Tibial nerve (tissue), 4 donors: ENCODE results near the gene KCNT1. TPM values are rescaled to one million over a fixed set of nuclear protein-coding genes. Genes with fewer than 3 reads are reported as not detected.
"Not testable (repeated sequence)": the region's sequence is repeated elsewhere in the genome, so short reads cannot be mapped to it uniquely, and the experiment has no call there.

Experiments used
- DNase-seq, 2 donors: peaks; one replicate each; pipeline ENCODE4 v3.0.0-alpha.2; 2019; ENCODE audit warnings: low spot score in 2 of 2
- H3K27ac ChIP-seq, 4 donors: fragments of 200-600 bp; sonication (generic) in 3 of 4; one replicate each; pipeline ENCODE4 v1.5.1; 2017 to 2019; ENCODE audit warnings: mild to moderate bottlenecking in 1 of 4
- H3K27me3 ChIP-seq, 2 donors: fragments of 200-600 bp; sonication (generic) in 1 of 2; one replicate each; pipeline versions ENCODE4 v1.5.1 to v1.6.0; 2017 to 2019
- H3K36me3 ChIP-seq, 3 donors: fragments of 200-600 bp; sonication (generic); one replicate each; pipeline ENCODE4 v1.5.1; 2018 to 2019
- H3K4me1 ChIP-seq, 4 donors: fragments of 200-600 bp; sonication (generic) in 3 of 4; one replicate each; pipeline ENCODE4 v1.5.1; 2017 to 2019
- H3K4me3 ChIP-seq, 4 donors: fragments of 200-600 bp; sonication (generic) in 3 of 4; one replicate each; pipeline ENCODE4 v1.5.1; 2017 to 2019; ENCODE audit warnings: mild to moderate bottlenecking in 1 of 4, moderate library complexity in 1 of 4
- H3K9me3 ChIP-seq, 4 donors: fragments of 200-600 bp; sonication (generic) in 3 of 4; one replicate each; pipeline ENCODE4 v1.5.1; 2017 to 2019
- EP300 ChIP-seq, 2 donors: sonication (generic); formaldehyde crosslinking; IDR thresholded peaks; one replicate each; pipeline ENCODE4 v1.6.1; 2017; ENCODE audit warnings: antibody characterized with exemption in 2 of 2, mild to moderate bottlenecking in 1 of 2
- POLR2A ChIP-seq, 2 donors: fragments of 450-650 bp; IDR thresholded peaks; one replicate each; pipeline ENCODE4 v1.6.1; 2017; ENCODE audit warnings: antibody characterized with exemption in 2 of 2, mild to moderate bottlenecking in 2 of 2, moderate library complexity in 2 of 2
- WGBS, 2 donors: methylation state at CpG; one replicate each; pipeline ENCODE4 v1.1.5; 2018; 5-methylcytosine and 5-hydroxymethylcytosine counted together
- total RNA-seq, 4 donors: library from RNA; depleted of rRNA; stranded (reverse); fragments of >200 nt; gene quantifications; one replicate each; pipeline ENCODE4 v1.1.0, GENCODE V29; 2016
- TF ChIP-seq, protein P1 (sequence below), 5 experiments: fragments of 200-600 bp in 3 of 5; fragments of 450-650 bp in 2 of 5; sonication (generic) in 3 of 5; IDR thresholded peaks; one replicate each; pipeline ENCODE4 v1.5.1; 2016 to 2019; ENCODE audit warnings: antibody characterized with exemption in 5 of 5, mild to moderate bottlenecking in 3 of 5, moderate library complexity in 2 of 5

Gene KCNT1
- total RNA-seq, 4 donors from 2014 or later: under 0.01 to 0.39 TPM; not detected in 2

DNA sequence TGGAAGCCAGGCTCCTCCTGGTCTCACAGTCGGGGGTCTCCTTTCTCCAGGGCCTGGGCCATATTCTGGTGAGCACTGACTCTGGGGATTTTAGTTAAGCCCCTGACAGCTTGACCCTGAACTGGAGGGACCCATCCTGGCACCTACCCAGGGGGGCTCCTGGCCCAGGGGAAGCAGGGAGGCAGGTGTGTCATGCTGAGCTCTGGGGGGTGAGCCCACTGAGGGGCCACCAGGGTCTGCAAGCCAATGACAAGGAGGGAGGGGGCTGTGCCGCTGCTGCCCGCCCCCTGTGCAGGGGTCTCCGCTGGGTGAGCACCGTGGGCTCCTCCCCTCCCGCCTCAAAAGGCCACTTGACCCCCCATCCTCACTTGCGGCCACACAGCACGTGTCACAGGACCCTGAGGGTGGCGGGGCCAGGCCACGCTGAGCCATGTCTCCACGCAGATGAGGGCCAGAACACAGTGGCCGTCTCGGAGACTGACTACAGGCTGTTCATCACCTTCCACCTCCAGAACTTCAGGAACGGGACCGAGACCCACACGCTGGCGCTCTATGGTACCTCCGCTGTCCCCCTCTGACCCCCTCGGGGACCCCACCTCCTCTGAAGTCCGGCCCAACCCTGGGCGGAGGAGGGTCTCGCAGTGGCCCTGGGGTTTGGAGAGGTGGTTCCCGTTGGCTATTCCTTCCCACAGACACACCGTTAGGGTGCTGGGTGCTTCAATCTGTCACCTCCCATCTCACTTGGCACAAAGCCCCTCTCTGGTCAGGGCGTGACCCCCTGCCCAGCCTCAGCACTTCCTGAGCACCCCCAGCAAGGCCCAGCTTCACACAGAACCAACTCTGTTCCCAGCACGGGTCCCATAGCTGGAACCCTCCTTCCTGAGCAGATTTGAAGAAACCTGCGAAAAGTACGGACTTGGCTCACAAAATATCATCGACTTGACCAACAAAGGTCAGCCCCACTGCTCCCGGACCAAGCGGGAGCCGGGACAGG is 36.9 kb upstream of the KCNT1 start:
- Histone ChIP-seq H3K4me1 (no peaks in the 10 kb centered on the region), H3K9me3 (peaks cover 0 to 10% (median 0%) of the 10 kb centered on the region in 4 donors), H3K27ac (no peak overlapping the region), H3K36me3 (no peaks in the 10 kb centered on the region), H3K27me3 (no peaks in the 10 kb centered on the region), H3K4me3 (no peak overlapping the region)
- TF ChIP-seq POLR2A (IDR thresholded peaks at IDR 0.05) (no peak), EP300 (IDR thresholded peaks at IDR 0.05) (no peak)
- TF ChIP-seq, protein P1, sequence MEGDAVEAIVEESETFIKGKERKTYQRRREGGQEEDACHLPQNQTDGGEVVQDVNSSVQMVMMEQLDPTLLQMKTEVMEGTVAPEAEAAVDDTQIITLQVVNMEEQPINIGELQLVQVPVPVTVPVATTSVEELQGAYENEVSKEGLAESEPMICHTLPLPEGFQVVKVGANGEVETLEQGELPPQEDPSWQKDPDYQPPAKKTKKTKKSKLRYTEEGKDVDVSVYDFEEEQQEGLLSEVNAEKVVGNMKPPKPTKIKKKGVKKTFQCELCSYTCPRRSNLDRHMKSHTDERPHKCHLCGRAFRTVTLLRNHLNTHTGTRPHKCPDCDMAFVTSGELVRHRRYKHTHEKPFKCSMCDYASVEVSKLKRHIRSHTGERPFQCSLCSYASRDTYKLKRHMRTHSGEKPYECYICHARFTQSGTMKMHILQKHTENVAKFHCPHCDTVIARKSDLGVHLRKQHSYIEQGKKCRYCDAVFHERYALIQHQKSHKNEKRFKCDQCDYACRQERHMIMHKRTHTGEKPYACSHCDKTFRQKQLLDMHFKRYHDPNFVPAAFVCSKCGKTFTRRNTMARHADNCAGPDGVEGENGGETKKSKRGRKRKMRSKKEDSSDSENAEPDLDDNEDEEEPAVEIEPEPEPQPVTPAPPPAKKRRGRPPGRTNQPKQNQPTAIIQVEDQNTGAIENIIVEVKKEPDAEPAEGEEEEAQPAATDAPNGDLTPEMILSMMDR (IDR thresholded peaks at IDR 0.05): no peak
- DNase-seq: no peak
- 79 to 80% methylated on average over 30 to 31 of the region's 32 CpGs for WGBS, 2 donors

DNA sequence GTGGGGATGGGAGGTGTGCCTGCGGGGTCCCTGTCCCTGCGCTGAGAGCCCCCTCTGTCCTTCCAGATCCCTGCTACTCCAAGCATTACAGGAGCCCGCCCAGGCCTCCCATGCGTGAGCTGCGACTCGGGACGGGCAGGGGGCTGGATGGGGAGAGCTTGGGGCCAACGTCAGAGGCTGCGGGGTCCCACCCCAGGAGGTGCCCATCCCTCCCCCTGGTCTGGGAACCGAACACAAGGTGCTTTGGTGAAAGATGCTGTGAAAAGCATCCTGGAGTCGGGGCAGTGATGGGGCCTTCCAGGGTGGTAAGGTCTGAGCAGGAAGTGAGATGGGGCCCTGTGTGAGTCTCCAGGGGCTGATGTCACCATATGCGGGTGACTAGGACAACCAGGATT is 36.2 kb upstream of the KCNT1 start:
- DNase-seq: no peak
- Histone ChIP-seq H3K27ac (no peak overlapping the region), H3K36me3 (no peaks in the 10 kb centered on the region), H3K4me1 (no peaks in the 10 kb centered on the region), H3K4me3 (no peak overlapping the region), H3K27me3 (no peaks in the 10 kb centered on the region), H3K9me3 (peaks cover 0 to 10% (median 0%) of the 10 kb centered on the region in 4 donors)
- TF ChIP-seq, protein P1 (IDR thresholded peaks at IDR 0.05): no peak
- no peak for TF ChIP-seq EP300 (IDR thresholded peaks at IDR 0.05)
- no peak for TF ChIP-seq POLR2A (IDR thresholded peaks at IDR 0.05)
- WGBS, 2 donors: 74 to 79% methylated on average over 3 to 12 of the region's 12 CpGs

DNA sequence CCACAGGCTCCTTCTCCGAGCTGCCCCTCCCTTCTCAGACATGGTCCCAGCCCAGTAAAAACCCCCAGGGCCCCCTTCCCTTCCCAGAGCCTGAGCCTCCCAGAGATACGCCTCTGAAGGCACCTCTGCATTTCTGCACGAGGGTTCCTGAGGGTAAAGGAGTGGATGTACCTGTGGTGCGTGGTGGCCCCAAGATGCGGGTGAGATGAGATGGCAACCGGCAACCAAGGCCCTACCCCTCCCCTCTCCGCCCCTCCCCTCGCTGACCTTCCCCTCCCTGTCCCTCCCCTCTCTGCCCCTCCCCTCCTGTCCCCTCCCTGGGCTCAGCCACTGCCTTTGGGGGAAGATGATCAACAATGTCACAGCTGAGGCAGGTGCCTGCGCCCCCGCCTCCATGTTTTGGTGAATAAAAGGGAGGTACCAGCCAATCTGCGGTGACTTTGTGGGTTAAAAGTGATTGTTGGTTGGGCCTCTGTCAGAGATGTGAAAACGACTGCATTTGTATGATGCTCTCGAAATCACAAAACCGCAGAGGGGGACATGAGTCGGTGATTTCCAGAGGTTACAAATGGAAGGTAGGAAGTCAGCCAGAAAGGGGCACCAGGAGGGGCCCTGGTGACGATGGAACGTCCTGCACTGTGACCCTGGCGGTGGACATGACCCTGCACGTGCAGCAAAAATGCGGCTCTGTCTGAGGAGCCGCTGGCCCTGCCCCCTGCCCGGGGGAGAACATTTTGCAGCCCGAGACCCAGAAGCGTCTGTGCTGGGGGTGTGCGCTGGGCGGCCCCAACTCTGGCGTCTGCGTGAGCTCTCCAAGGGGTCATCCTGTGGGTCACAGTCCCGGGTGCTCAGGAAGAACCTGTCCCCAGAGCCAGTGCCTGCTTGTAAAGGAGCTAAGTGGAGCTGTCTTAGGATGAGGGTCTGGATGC is 35.2 kb upstream of the KCNT1 start:
- 47 to 52% methylated on average over 28 to 29 of the region's 29 CpGs for WGBS, 2 donors
- Histone ChIP-seq H3K9me3 (peaks cover 0 to 17% (median 0%) of the 10 kb centered on the region in 4 donors), H3K27ac (no peak overlapping the region), H3K36me3 (no peaks in the 10 kb centered on the region), H3K27me3 (no peaks in the 10 kb centered on the region), H3K4me3 (no peak overlapping the region), H3K4me1 (no peaks in the 10 kb centered on the region)
- DNase-seq: peak in 1 of 2 donors; percentile 3
- TF ChIP-seq, protein P1 (IDR thresholded peaks at IDR 0.05): no peak
- TF ChIP-seq EP300 (IDR thresholded peaks at IDR 0.05) (no peak), POLR2A (IDR thresholded peaks at IDR 0.05) (no peak)

DNA sequence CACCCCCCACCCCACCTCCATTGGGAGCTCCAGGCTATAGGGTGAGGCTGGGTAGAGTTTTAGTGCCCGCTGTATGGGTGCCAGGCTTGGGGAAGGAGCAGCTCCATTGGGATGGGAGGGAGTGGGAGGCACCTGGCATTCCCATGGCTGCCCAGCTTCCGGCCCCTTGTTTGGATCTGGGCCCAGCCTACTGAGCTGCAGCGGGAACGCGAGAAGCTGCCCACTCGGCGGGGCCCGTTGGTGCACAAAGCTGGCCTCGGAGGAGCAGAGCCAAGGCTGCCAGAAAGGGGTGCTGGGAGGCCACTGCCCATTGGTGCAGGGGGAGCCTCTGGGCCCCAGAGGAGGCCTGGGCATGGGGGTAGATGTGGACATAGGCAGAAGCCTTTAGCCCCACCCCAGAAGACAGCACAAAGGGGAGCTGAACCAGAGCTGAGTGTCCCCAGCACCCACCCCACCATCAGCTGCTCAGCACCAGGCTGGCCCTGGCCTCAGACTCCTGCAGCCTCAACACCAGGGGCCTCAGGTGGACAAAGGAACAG is 34.5 kb upstream of the KCNT1 start:
- H3K27ac ChIP-seq: no peak overlapping the region
- DNase-seq: peak in 1 of 2 donors; percentile 2
- H3K4me3 ChIP-seq: no peak overlapping the region
- no peaks in the 10 kb centered on the region for H3K27me3 ChIP-seq
- no peaks in the 10 kb centered on the region for H3K4me1 ChIP-seq
- 62 to 77% methylated on average over 6 to 9 of the region's 9 CpGs for WGBS, 2 donors
- H3K9me3 ChIP-seq: peaks cover 0 to 17% (median 0%) of the 10 kb centered on the region in 4 donors
- no peaks in the 10 kb centered on the region for H3K36me3 ChIP-seq
- TF ChIP-seq POLR2A (IDR thresholded peaks at IDR 0.05) (no peak), EP300 (IDR thresholded peaks at IDR 0.05) (no peak)
- TF ChIP-seq, protein P1 (IDR thresholded peaks at IDR 0.05): no peak

DNA sequence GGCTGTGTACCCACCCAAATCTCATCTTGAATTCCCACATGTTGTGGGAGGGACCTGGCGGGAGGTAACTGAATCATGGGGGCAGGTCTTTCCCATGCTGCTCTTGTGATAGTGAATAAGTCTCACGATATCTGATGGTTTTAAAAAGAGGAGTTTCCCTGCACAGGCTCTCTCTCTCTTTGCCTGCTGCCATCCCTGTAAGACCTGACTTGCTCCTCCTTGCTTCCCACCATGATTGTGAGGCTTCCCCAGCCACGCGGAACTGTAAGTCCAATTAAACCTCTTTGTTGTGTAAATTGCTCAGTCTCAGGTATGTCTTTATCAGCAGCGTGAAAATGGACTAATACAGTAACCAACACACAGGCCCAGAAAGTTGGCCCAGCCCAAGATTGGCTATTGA is 33.0 kb upstream of the KCNT1 start:
- not testable (repeated sequence) for DNase-seq

More for the DNA sequence above, 33.0 kb upstream of the KCNT1 start:
- not testable (repeated sequence) for H3K4me1 ChIP-seq, H3K36me3 ChIP-seq, H3K4me3 ChIP-seq, H3K27me3 ChIP-seq, H3K27ac ChIP-seq
- H3K9me3 ChIP-seq: peaks cover 0 to 17% (median 0%) of the 10 kb centered on the region in 4 donors
- WGBS, 2 donors: 92 to 94% methylated on average over 5 of the region's 5 CpGs
